SU-DHL-6 (cell line): Measurements from ENCODE around the gene NLRP6.

ENCODE experiments used
- EZH2phosphoT487 ChIP-seq: fragments of 200-600 bp; sonication (generic), shearing (Covaris generic); conservative IDR thresholded peaks from 2 replicates; pipeline ENCODE4 v1.6.1; 2018; ENCODE audit warnings: mild to moderate bottlenecking, antibody characterized with exemption, low read length, moderate library complexity, mixed read lengths
- TF ChIP-seq, protein P1 (sequence below): fragments of 200-600 bp; sonication (generic); IDR thresholded peaks from one replicate; pipeline ENCODE4 v1.5.1; 2017; ENCODE audit warnings: antibody characterized with exemption, mild to moderate bottlenecking, low read length, moderate library complexity; ENCODE audit not compliant: insufficient read depth, poor library complexity, severe bottlenecking

DNA sequence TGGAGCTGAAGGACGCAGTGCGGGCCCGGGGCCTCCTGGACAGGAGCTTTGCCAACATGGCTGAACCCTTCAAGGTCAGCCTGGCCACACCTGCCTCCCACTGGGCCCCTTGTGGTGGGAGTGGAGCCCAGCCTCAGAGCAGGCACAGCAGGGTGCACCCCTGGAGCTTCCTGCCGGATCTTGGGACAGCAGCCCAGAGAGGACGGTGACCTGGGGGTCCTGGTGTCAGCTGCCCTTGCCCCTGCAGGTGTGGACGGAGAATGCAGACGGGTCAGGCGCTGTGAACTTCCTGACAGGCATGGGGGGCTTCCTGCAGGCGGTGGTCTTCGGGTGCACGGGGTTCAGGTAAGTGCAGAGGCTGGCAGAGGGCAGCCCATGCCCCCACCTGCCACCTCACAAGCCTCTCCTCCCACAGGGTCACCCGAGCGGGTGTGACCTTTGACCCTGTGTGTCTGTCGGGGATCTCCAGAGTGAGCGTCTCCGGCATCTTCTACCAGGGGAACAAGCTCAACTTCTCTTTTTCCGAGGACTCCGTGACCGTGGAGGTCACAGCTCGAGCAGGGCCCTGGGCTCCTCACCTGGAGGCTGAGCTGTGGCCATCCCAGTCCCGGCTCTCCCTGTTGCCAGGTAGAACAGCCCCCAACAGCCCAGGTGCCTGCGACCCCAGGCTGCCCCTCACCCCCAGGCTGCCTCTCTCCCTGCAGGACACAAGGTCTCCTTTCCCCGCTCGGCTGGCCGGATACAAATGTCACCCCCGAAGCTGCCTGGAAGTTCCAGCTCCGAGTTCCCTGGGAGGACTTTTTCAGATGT is 15.8 kb downstream of the NLRP6 start:
- TF ChIP-seq, protein P1, sequence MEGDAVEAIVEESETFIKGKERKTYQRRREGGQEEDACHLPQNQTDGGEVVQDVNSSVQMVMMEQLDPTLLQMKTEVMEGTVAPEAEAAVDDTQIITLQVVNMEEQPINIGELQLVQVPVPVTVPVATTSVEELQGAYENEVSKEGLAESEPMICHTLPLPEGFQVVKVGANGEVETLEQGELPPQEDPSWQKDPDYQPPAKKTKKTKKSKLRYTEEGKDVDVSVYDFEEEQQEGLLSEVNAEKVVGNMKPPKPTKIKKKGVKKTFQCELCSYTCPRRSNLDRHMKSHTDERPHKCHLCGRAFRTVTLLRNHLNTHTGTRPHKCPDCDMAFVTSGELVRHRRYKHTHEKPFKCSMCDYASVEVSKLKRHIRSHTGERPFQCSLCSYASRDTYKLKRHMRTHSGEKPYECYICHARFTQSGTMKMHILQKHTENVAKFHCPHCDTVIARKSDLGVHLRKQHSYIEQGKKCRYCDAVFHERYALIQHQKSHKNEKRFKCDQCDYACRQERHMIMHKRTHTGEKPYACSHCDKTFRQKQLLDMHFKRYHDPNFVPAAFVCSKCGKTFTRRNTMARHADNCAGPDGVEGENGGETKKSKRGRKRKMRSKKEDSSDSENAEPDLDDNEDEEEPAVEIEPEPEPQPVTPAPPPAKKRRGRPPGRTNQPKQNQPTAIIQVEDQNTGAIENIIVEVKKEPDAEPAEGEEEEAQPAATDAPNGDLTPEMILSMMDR: no peak
- no peak for TF ChIP-seq EZH2phosphoT487
